Activated CD4-positive, CD25-positive, alpha-beta regulatory T cell treated with anti-CD3 and anti-CD28 coated beads, Interleukin-2, amount 50 U/mL, for 72 hours (primary cell): ENCODE results near the gene SLC15A3.

ENCODE experiments used
- DNase-seq: peaks from one replicate; pipeline ENCODE4 v3.0.0; 2021

Gene SLC15A3

GRCh38 chr11:60944490-60945294, 7.3 kb downstream of the SLC15A3 start:
- no peak for DNase-seq

- no peak for DNase-seq
Observed at GRCh38 chr11:60942970-60943565, 8.9 kb downstream of the SLC15A3 start.

- DNase-seq, result no peak
Observed at GRCh38 chr11:60942219-60942618, 9.8 kb downstream of the SLC15A3 start.

GRCh38 chr11:60941371-60942119, 10.4 kb downstream of the SLC15A3 start:
- no peak for DNase-seq

GRCh38 chr11:60939855-60940254, 12.1 kb downstream of the SLC15A3 start:
- DNase-seq, result no peak

GRCh38 chr11:60939301-60939700, 12.7 kb downstream of the SLC15A3 start:
- DNase-seq, result no peak

- DNase-seq, result no peak
Observed at GRCh38 chr11:60938500-60938899, 13.5 kb downstream of the SLC15A3 start.

GRCh38 chr11:60937811-60938210, 14.2 kb downstream of the SLC15A3 start:
- DNase-seq, result no peak

GRCh38 chr11:60937144-60937527, 14.8 kb downstream of the SLC15A3 start:
- no peak for DNase-seq

- DNase-seq, result no peak
Observed at GRCh38 chr11:60936467-60937143, 15.4 kb downstream of the SLC15A3 start.

- no peak for DNase-seq
Observed at GRCh38 chr11:60935676-60936442, 16.1 kb downstream of the SLC15A3 start.

GRCh38 chr11:60934790-60935605, 17.0 kb downstream of the SLC15A3 start:
- DNase-seq, result no peak

GRCh38 chr11:60934124-60934789, 17.7 kb downstream of the SLC15A3 start:
- DNase-seq, result no peak

- no peak for DNase-seq
Observed at GRCh38 chr11:60933416-60934123, 18.4 kb downstream of the SLC15A3 start.

- DNase-seq, result no peak
Observed at GRCh38 chr11:60932605-60933356, 19.2 kb downstream of the SLC15A3 start.

- no peak for DNase-seq
Observed at GRCh38 chr11:60931917-60932316, 20.1 kb downstream of the SLC15A3 start.

- no peak for DNase-seq
Observed at GRCh38 chr11:60930394-60930793, 21.6 kb downstream of the SLC15A3 start.

- no peak for DNase-seq
Observed at GRCh38 chr11:60929764-60930163, 22.2 kb downstream of the SLC15A3 start.

- no peak for DNase-seq
Observed at GRCh38 chr11:60928563-60929001, 23.4 kb downstream of the SLC15A3 start.
